ENCODE data around the gene CCDC81. TPM values are rescaled to one million over a fixed set of nuclear protein-coding genes. Genes with fewer than 3 reads are reported as not detected.

Gene CCDC81
- total RNA-seq, 1 experiment from 2014 or later = 0.49 TPM

DNA sequence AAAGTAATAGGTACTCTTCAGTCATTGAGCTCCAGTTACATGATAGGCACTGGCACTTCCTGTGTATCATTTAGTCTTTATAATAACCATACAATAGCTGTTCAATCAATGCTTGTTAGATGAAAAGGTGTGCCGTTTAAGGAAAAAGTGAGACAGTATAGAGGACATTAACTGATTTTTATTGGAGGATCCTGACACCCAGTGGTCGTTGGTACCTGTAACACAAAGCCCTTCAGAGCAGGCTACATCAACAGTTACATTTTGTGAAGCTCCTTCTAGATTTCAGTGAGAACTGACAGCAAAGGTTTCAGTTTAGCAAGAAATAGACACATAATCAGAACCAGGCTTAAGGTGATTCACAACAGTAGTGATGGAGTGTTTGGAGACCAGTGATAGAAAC is 44.2 kb downstream of the CCDC81 start:
- intact Hi-C loops (cut with micrococcal nuclease; ENCODE audit: unreplicated experiment) (loop anchor here (1.0 kb wide), 1 partner anchor 56 kb away; no protein-coding TSS in a partner anchor), in situ Hi-C loops (cut with HindIII; ENCODE audit: low pct_unique_long_range_greater_than_20kb, low sequenced_read_pairs) (no loop called here)
- Histone ChIP-seq H3K27ac (ENCODE audit: low read length) (no peak overlapping the region), H3K27me3 (ENCODE audit: control insufficient read depth, insufficient read depth, low read length) (no peaks in the 10 kb centered on the region), H3K36me3 (ENCODE audit: control insufficient read depth, insufficient read depth, low read length) (no peaks in the 10 kb centered on the region), H3K4me1 (ENCODE audit: control insufficient read depth, insufficient read depth, low read length) (no peaks in the 10 kb centered on the region), H3K4me3 (ENCODE audit: low read depth in 2 of 2, low read length in 2 of 2) (no peak overlapping the region), H3K9me3 (ENCODE audit: control insufficient read depth, insufficient read depth, low read depth, low read length) (no peaks in the 10 kb centered on the region)
- ATAC-seq (peak; percentile 75), DNase-seq (ENCODE audit: low read depth, low spot score) (no peak)
- TF ChIP-seq POLR2AphosphoS5 (IDR thresholded peaks at IDR 0.05; ENCODE audit: low read depth, low read length) (no peak), TCF7L2 (IDR thresholded peaks at IDR 0.05; ENCODE audit: low read depth, low read length) (no peak), SIN3A (IDR thresholded peaks at IDR 0.05; ENCODE audit: borderline replicate concordance, insufficient read depth, low read depth, low read length) (no peak)
- TF ChIP-seq, protein P1, sequence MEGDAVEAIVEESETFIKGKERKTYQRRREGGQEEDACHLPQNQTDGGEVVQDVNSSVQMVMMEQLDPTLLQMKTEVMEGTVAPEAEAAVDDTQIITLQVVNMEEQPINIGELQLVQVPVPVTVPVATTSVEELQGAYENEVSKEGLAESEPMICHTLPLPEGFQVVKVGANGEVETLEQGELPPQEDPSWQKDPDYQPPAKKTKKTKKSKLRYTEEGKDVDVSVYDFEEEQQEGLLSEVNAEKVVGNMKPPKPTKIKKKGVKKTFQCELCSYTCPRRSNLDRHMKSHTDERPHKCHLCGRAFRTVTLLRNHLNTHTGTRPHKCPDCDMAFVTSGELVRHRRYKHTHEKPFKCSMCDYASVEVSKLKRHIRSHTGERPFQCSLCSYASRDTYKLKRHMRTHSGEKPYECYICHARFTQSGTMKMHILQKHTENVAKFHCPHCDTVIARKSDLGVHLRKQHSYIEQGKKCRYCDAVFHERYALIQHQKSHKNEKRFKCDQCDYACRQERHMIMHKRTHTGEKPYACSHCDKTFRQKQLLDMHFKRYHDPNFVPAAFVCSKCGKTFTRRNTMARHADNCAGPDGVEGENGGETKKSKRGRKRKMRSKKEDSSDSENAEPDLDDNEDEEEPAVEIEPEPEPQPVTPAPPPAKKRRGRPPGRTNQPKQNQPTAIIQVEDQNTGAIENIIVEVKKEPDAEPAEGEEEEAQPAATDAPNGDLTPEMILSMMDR (IDR thresholded peaks at IDR 0.05) = peak; percentile 41; the same call in 1 of the 2 replicates
- TF ChIP-seq, protein P2, sequence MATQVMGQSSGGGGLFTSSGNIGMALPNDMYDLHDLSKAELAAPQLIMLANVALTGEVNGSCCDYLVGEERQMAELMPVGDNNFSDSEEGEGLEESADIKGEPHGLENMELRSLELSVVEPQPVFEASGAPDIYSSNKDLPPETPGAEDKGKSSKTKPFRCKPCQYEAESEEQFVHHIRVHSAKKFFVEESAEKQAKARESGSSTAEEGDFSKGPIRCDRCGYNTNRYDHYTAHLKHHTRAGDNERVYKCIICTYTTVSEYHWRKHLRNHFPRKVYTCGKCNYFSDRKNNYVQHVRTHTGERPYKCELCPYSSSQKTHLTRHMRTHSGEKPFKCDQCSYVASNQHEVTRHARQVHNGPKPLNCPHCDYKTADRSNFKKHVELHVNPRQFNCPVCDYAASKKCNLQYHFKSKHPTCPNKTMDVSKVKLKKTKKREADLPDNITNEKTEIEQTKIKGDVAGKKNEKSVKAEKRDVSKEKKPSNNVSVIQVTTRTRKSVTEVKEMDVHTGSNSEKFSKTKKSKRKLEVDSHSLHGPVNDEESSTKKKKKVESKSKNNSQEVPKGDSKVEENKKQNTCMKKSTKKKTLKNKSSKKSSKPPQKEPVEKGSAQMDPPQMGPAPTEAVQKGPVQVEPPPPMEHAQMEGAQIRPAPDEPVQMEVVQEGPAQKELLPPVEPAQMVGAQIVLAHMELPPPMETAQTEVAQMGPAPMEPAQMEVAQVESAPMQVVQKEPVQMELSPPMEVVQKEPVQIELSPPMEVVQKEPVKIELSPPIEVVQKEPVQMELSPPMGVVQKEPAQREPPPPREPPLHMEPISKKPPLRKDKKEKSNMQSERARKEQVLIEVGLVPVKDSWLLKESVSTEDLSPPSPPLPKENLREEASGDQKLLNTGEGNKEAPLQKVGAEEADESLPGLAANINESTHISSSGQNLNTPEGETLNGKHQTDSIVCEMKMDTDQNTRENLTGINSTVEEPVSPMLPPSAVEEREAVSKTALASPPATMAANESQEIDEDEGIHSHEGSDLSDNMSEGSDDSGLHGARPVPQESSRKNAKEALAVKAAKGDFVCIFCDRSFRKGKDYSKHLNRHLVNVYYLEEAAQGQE (IDR thresholded peaks at IDR 0.05; ENCODE audit: insufficient read depth in 1 of 2, low read depth in 2 of 2, low read length in 1 of 2) = no peak
- ChIA-PET CTCF (interaction anchor here (1.1 kb wide), 1 partner anchor 58 kb away, joined by 3 read pairs; no protein-coding TSS in a partner anchor), POLR2A (interaction anchor here (0.6 kb wide), 2 partner anchors 30 to 78 kb away, joined by 3 to 5 read pairs; no protein-coding TSS in a partner anchor)
- BruUV-seq (replicated peaks) = no TSS peak

GRCh38 chr11:86421946-86422345 is 47.3 kb downstream of the CCDC81 start:
- TF ChIP-seq, protein P1 (IDR thresholded peaks at IDR 0.05) = no peak
- TF ChIP-seq POLR2AphosphoS5 (IDR thresholded peaks at IDR 0.05; ENCODE audit: low read depth, low read length) (no peak), TCF7L2 (IDR thresholded peaks at IDR 0.05; ENCODE audit: low read depth, low read length) (no peak), SIN3A (IDR thresholded peaks at IDR 0.05; ENCODE audit: borderline replicate concordance, insufficient read depth, low read depth, low read length) (no peak)
- TF ChIP-seq, protein P2 (IDR thresholded peaks at IDR 0.05; ENCODE audit: insufficient read depth in 1 of 2, low read depth in 2 of 2, low read length in 1 of 2) = no peak
- Histone ChIP-seq H3K9me3 (ENCODE audit: control insufficient read depth, insufficient read depth, low read depth, low read length) (no peaks in the 10 kb centered on the region), H3K27ac (ENCODE audit: low read length) (no peak overlapping the region), H3K27me3 (ENCODE audit: control insufficient read depth, insufficient read depth, low read length) (no peaks in the 10 kb centered on the region), H3K4me1 (ENCODE audit: control insufficient read depth, insufficient read depth, low read length) (no peaks in the 10 kb centered on the region), H3K36me3 (ENCODE audit: control insufficient read depth, insufficient read depth, low read length) (no peaks in the 10 kb centered on the region), H3K4me3 (ENCODE audit: low read depth in 2 of 2, low read length in 2 of 2) (no peak overlapping the region)
- in situ Hi-C loops (cut with HindIII; ENCODE audit: low pct_unique_long_range_greater_than_20kb, low sequenced_read_pairs) = no loop called here
- DNase-seq (ENCODE audit: low read depth, low spot score) = no peak
- CTCF ChIA-PET = no interaction called here
- BruUV-seq (replicated peaks) = no TSS peak
- POLR2A ChIA-PET = no interaction called here
- intact Hi-C loops (cut with micrococcal nuclease; ENCODE audit: unreplicated experiment) = no loop called here
- no peak for ATAC-seq
